K562 (cell line): ENCODE data around the gene FRG2B. TPM values are rescaled to one million over a fixed set of nuclear protein-coding genes. Genes with fewer than 3 reads are reported as not detected.
"Not testable (repeated sequence)": the region's sequence is repeated elsewhere in the genome, so short reads cannot be mapped to it uniquely, and the experiment has no call there.

Experiments
- ATAC-seq: fragments of 200-7000 bp; cut with Tn5 transposase; 3 replicates; pipeline ENCODE4 v1.9.1; 2020; ENCODE audit warnings: moderate library complexity
- BruUV-seq: library from RNA; stranded (reverse); fragments of 400-500 nt; replicated peaks from 2 replicates; lab custom pipeline; 2021; lab: Mats Ljungman, UMichigan
- CTCF ChIA-PET: fragments of 300-600 bp; formaldehyde crosslinking; extraction: SDS; loops from one replicate; lab custom pipeline; 2021; ENCODE audit warnings: low intra/inter-chr PET ratio; lab: Yijun Ruan, JAX
- POLR2A ChIA-PET: fragments of 300-600, 350-650 bp; sonication (Branson Sonifier 250); formaldehyde crosslinking; extraction: SDS; loops from one replicate; lab custom pipeline; 2021; ENCODE audit warnings: antibody characterized with exemption, inconsistent platforms; lab: Yijun Ruan, JAX
- DNase-seq, 4 experiments: peaks; one replicate each; pipeline versions ENCODE4 v3.0.0 to v3.0.0-alpha.2; 2011 to 2018; ENCODE audit warnings: low spot score in 3 of 4, mixed read lengths in 3 of 4; ENCODE audit errors: extremely low read depth in 1 of 4
- FAIRE-seq: peaks from 2 replicates; lab custom pipeline; 2011; peaks lifted over from hg19 to GRCh38; lab: Jason Lieb, UNC
- H2AFZ ChIP-seq: 2 replicates; pipeline ENCODE4 v1.6.0; 2011; ENCODE audit warnings: low read depth, low read length, control low read depth, inconsistent platforms
- H3K27ac ChIP-seq: fragments of 200-600 bp; 3 replicates; pipeline ENCODE4 v1.8.0; 2011; ENCODE audit warnings: low read depth, mild to moderate bottlenecking, control low read depth, inconsistent platforms, low read length, moderate library complexity, mixed read lengths; ENCODE audit errors: extremely low read depth
- H3K27me3 ChIP-seq, 2 experiments: fragments of 300-600 bp in 1 of 2; 2 replicates in 1 of 2; 3 replicates in 1 of 2; pipeline versions ENCODE4 v1.6.0 to v1.8.0; 2011; ENCODE audit warnings: inconsistent platforms in 2 of 2, low read length in 2 of 2, mild to moderate bottlenecking in 1 of 2, mixed read lengths in 1 of 2, moderate library complexity in 1 of 2; ENCODE audit not compliant: control insufficient read depth in 2 of 2, insufficient read depth in 2 of 2
- H3K36me3 ChIP-seq: fragments of 300-600 bp; 3 replicates; pipeline ENCODE4 v1.8.0; 2011; ENCODE audit warnings: mild to moderate bottlenecking, low read length, inconsistent platforms; ENCODE audit not compliant: control insufficient read depth, insufficient read depth
- H3K4me1 ChIP-seq, 2 experiments: fragments of 200-600 bp in 1 of 2; replicated peaks in 1 of 2; 2 replicates in 1 of 2; 3 replicates in 1 of 2; pipeline versions ENCODE4 v1.5.1 to v1.8.0; 2011; ENCODE audit warnings: inconsistent platforms in 2 of 2, low read length in 2 of 2, mild to moderate bottlenecking in 1 of 2, mixed read lengths in 1 of 2, moderate library complexity in 1 of 2; ENCODE audit not compliant: control insufficient read depth in 2 of 2, insufficient read depth in 2 of 2
- H3K4me2 ChIP-seq: 2 replicates; pipeline ENCODE4 v1.6.1; 2011; ENCODE audit warnings: low read length, control low read depth, inconsistent platforms, mixed read lengths; ENCODE audit not compliant: insufficient read depth
- H3K4me3 ChIP-seq: fragments of 200-600 bp; sonication (generic), shearing (Covaris generic); 2 replicates; pipeline ENCODE4 v1.5.1; 2016; ENCODE audit warnings: control low read depth, inconsistent platforms
- H3K79me2 ChIP-seq: fragments of 200-600 bp; 3 replicates; pipeline ENCODE4 v1.8.0; 2011; ENCODE audit warnings: low read length, inconsistent platforms; ENCODE audit not compliant: control insufficient read depth, insufficient read depth
- H3K9ac ChIP-seq, 2 experiments: 2 replicates each; pipeline versions ENCODE4 v1.6.0 to v1.6.1; 2011; ENCODE audit warnings: low read depth in 2 of 2, low read length in 2 of 2, control low read depth in 1 of 2, inconsistent platforms in 1 of 2, mild to moderate bottlenecking in 1 of 2, mixed read lengths in 1 of 2; ENCODE audit not compliant: insufficient read depth in 1 of 2
- H3K9me1 ChIP-seq: one replicate; pipeline ENCODE4 v1.6.0; 2011; ENCODE audit warnings: inconsistent platforms, mild to moderate bottlenecking, low read length, moderate library complexity; ENCODE audit not compliant: control insufficient read depth, insufficient read depth
- H3K9me3 ChIP-seq: replicated peaks from 2 replicates; pipeline ENCODE4 v1.5.1; 2011; ENCODE audit warnings: low read depth, low read length, inconsistent platforms; ENCODE audit not compliant: control insufficient read depth, insufficient read depth
- H4K20me1 ChIP-seq: replicated peaks from 2 replicates; pipeline ENCODE4 v1.6.1; 2011; ENCODE audit warnings: low read length, inconsistent platforms, mixed read lengths; ENCODE audit not compliant: control insufficient read depth, insufficient read depth
- KLF1 ChIP-seq: fragments of 450-650 bp; IDR thresholded peaks from 2 replicates; pipeline ENCODE4 v1.6.1; 2016; ENCODE audit warnings: missing genetic modification characterization, missing compliant biosample characterization
- KLF10 ChIP-seq: fragments of 250-450 bp; sonication (Bioruptor Pico); IDR thresholded peaks from 2 replicates; pipeline ENCODE4 v1.6.1; 2021; ENCODE audit warnings: matching md5 sums
- POU5F1 ChIP-seq: fragments of 150-350 bp; IDR thresholded peaks from 2 replicates; pipeline ENCODE4 v1.6.1; 2014; ENCODE audit warnings: borderline replicate concordance, low read length, low read depth, mild to moderate bottlenecking; ENCODE audit not compliant: partially characterized antibody
- ZNF12 ChIP-seq: sonication (generic); formaldehyde crosslinking; IDR thresholded peaks from 2 replicates; pipeline ENCODE4 v1.4.0; 2020; ENCODE audit warnings: mild to moderate bottlenecking, missing genetic modification reagents
- ZNF589 ChIP-seq: fragments of 200-800 bp; sonication (Bioruptor generic); IDR thresholded peaks from 2 replicates; pipeline ENCODE4 v1.6.1; 2016; ENCODE audit warnings: low read depth, missing genetic modification characterization, missing compliant biosample characterization
- WGBS: fragments of 100-300 bp; shearing (Covaris generic); methylation state at CpG from one replicate; pipeline ENCODE4 v1.1.6; 2016; ENCODE audit warnings: low coverage, mixed read lengths; ENCODE audit not compliant: insufficient coverage; ENCODE audit errors: missing lambda C conversion rate; 5-methylcytosine and 5-hydroxymethylcytosine counted together
- in situ Hi-C: fragments of 300-500 bp; cut with MboI; formaldehyde crosslinking; loops from 4 replicates; pipeline ENCODE4 v1.15.0; 2018; ENCODE audit warnings: inconsistent platforms, mixed read lengths
- intact Hi-C: fragments of 100-400 bp; cut with micrococcal nuclease; formaldehyde crosslinking; loops from 2 replicates; pipeline ENCODE4 v1.14.2; 2022
- polyA plus RNA-seq, 8 experiments: library from polyadenylated mRNA; depleted of rRNA in 4 of 8; stranded (reverse) in 5 of 8; unstranded in 3 of 8; fragments of >200 nt; fragmentation: Nextera tagmentation in 2 of 8; fragmentation: Illumina TruSeq in 1 of 8; extraction: Ambion mirVana in 2 of 8; extraction: Trizol in 1 of 8; gene quantifications; 2 replicates each; pipeline versions ENCODE4 v1.2.1 to v1.2.3, GENCODE V29; 2011 to 2014; ENCODE audit warnings: inconsistent platforms in 1 of 8, missing spikeins in 1 of 8
- total RNA-seq, 7 experiments: library from RNA; depleted of rRNA in 6 of 7; stranded (reverse); fragments of >200 nt in 6 of 7; fragmentation: Illumina TruSeq in 2 of 7; extraction: Trizol in 2 of 7; gene quantifications; 2 replicates each; pipeline versions ENCODE4 v1.2.1 to v1.2.3, GENCODE V29; 2011 to 2021; ENCODE audit warnings: low replicate concordance in 1 of 7

Gene FRG2B
- total and polyA plus RNA-seq, 9 of the 15 experiments (the other 6 are each of a cell fraction or from before 2014, with no cell fraction given), result not detected

- H3K9ac ChIP-seq, in situ Hi-C loops, H3K9me3 ChIP-seq, POLR2A ChIA-PET, H3K9me1 ChIP-seq, H3K4me1 ChIP-seq, intact Hi-C loops, CTCF ChIA-PET, FAIRE-seq, H3K36me3 ChIP-seq, H2AFZ ChIP-seq, H3K27me3 ChIP-seq, H3K4me3 ChIP-seq, DNase-seq, H3K79me2 ChIP-seq, H4K20me1 ChIP-seq, BruUV-seq, ATAC-seq, H3K4me2 ChIP-seq, H3K27ac ChIP-seq: not testable (repeated sequence)
- 1% methylated on average over 7 of the region's 8 CpGs for WGBS
These were observed 26.7 kb downstream of the FRG2B start for GRCh38 chr10:133599869-133600268.

- H2AFZ ChIP-seq, result no peak overlapping the region
- no peak overlapping the region for H3K27ac ChIP-seq
- no TSS peak for BruUV-seq
- no peaks in the 10 kb centered on the region for H3K79me2 ChIP-seq
- in situ Hi-C loops, result no loop called here
- H3K4me3 ChIP-seq, result no peak overlapping the region
- no peaks in the 10 kb centered on the region for H3K9me3 ChIP-seq
- DNase-seq (no peak), FAIRE-seq (no peak), ATAC-seq (no peak)
- CTCF ChIA-PET, result no interaction called here
- no peaks in the 10 kb centered on the region for H3K9me1 ChIP-seq
- H3K4me1 ChIP-seq, result no peaks in the 10 kb centered on the region
- no peaks in the 10 kb centered on the region for H3K36me3 ChIP-seq
- no peaks in the 10 kb centered on the region for H3K27me3 ChIP-seq
- H4K20me1 ChIP-seq, result no peaks in the 10 kb centered on the region
- H3K9ac ChIP-seq, result no peak overlapping the region
- TF ChIP-seq ZNF589 (CRISPR knock-in tag) (no peak), ZNF12 (CRISPR knock-in tag) (no peak), KLF1 (tag) (no peak), POU5F1 (no peak), KLF10 (CRISPR knock-in tag) (no peak)
- TF ChIP-seq, all 486 proteins: peak for 0
- intact Hi-C loops, result no loop called here
- no peak overlapping the region for H3K4me2 ChIP-seq
- POLR2A ChIA-PET, result no interaction called here
- WGBS, result 2% methylated on average over 6 of the region's 6 CpGs
These were observed 33.9 kb downstream of the FRG2B start for GRCh38 chr10:133592716-133593115.
